Stimulated activated CD4-positive, alpha-beta T cell treated with anti-CD3 and anti-CD28 coated beads, Interleukin-1b, Interleukin-23, amount 100 ng/mL, for 1 hour (primary cell): ENCODE measurements around the gene ANKRD23.
"Not testable (repeated sequence)": the region's sequence is repeated elsewhere in the genome, so short reads cannot be mapped to it uniquely, and the experiment has no call there.

Experiments used
- DNase-seq, 2 donors: peaks; one replicate each; pipeline ENCODE4 v3.0.0-alpha.2; 2020; ENCODE audit warnings: low read depth in 2 of 2

Gene ANKRD23

DNA sequence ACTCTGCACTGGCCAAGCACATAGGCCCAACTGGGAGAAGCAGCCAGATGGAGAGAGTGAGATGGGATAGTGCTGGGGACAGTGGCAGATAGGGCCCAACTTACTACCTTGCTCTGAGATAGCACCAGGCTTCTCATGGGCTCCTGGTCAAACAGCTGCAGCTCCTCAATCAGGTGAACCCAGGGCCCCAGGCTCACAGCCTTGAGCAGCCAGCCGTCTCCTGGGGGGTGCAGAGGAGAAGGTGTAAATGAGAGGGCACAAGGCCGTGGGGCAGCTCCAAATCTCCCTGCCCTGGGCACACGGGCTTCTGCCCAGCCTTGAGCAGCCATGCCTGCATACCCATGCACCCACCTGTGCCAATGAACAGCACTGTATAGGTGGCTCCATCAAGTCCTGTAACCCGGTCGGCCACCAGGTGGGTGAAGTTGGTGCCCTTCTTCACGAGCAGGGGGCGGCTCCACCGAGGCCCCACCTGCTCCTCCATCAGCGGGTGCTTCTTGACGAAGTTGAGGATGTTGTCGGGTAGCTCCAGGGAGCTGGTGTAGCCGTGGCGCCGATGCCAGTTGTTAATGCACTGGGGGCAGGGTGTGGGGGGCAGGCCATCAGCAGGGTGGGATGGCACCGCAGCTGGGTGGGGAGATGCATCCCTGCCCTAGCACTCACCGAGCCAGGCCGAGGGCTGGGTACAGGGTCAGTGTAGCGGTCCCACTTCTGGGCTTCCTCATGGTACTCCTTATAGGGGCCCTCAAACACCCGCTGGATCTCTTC lies 19.9 kb upstream of the ANKRD23 start:
- DNase-seq = no peak

- not testable (repeated sequence) for DNase-seq
Observed at GRCh38 chr2:96863056-96863455, 19.2 kb upstream of the ANKRD23 start.

DNA sequence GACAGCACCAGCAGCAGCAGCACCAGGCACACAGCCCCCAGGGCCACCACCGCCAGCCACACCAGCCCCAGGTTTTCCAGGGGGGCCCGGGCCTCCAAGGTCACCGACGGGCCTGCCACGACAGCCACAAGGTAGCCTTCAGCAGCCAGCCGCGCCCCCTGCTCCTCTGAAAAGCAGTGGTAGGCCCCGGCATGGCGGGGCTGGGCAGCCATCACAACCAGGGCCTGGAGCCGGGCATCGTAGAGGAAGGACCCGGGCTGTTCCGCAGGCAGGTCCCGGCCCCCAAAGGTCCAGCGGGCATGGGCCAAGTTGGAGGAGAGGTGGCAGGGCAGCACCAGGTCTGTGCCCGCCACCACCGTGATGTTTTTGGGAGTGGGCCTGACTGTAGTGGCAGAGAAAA lies 17.3 kb upstream of the ANKRD23 start:
- DNase-seq = no peak

GRCh38 chr2:96860065-96861029 lies 16.5 kb upstream of the ANKRD23 start:
- DNase-seq = no peak

GRCh38 chr2:96859681-96860064 lies 15.9 kb upstream of the ANKRD23 start:
- no peak for DNase-seq

- no peak for DNase-seq
Observed at GRCh38 chr2:96859099-96859649, 15.4 kb upstream of the ANKRD23 start.

GRCh38 chr2:96857667-96858372 lies 14.0 kb upstream of the ANKRD23 start, which contains the start of gene ANKRD39:
TSS of gene ANKRD39 (minus strand) at chr2:96858016. CDS start at chr2:96857987, 29 bp downstream.
- peak; percentile 96 for DNase-seq

DNA sequence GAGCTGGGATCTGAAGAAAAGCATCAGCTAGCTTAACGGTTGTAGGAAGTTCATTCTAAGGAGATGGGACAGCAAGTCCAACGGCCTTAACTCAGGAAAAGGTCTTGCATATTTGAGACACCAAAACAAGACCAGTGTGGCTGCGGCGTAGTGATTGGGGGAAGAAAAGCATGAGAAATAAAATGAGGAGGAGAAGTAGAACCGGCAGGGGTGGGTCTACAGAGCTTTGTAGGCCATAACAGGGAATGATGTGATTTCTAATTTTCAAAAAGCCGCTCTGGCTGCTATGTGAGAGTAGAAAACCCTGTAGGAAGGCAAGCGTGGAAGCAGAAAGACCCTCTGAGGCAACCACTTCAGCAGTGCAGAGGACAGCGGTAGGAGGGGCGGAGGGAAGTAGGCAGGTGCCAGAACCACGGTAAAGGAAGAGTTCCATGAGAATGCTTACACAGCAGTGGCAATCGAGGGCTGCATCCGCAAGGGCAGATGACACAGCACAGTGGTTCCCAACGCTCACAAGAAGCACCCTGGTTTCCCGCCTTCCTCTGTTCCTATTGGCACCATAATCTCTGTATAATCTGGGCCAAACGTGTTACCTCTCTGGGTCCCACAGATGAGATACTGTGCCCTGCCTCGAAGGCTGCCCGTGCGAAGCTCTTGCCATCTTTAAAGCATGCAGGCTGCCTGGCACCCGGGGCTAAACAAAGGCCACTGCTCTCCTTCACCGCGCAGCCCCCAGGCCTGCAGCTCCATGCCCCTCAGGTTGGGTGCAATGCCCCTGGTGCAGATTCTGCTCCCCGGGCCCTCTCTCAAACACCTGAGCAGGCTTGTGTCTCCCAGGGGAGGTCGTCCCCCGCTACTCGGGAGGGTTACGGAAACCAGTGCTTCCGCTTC lies 13.2 kb upstream of the ANKRD23 start:
- no peak for DNase-seq

- no peak for DNase-seq
Observed at GRCh38 chr2:96853321-96853720, 9.5 kb upstream of the ANKRD23 start.

- no peak for DNase-seq
Observed at GRCh38 chr2:96852667-96853066, 8.8 kb upstream of the ANKRD23 start.

GRCh38 chr2:96848264-96848663 lies 4.4 kb upstream of the ANKRD23 start:
- DNase-seq = no peak

GRCh38 chr2:96847586-96847985 lies 3.8 kb upstream of the ANKRD23 start:
- no peak for DNase-seq

DNA sequence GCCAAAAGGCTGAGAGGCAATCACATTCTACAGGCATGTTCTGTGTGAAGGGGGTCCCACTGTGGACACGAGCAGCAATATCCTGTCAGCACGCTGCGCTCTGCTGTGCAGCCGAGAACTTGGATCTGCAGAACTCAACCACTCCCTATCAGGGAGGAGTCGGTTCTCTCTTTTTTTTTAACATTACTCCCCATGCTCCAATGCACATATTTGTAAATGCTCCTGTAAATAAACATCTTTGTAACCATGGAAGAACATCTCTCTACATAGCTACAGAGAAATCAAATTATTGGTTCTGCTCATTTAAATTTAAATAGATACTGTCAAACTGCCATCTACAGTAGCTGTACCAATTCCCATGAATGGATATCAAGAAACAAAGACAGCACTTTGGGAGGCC lies 3.0 kb upstream of the ANKRD23 start:
- no peak for DNase-seq

DNA sequence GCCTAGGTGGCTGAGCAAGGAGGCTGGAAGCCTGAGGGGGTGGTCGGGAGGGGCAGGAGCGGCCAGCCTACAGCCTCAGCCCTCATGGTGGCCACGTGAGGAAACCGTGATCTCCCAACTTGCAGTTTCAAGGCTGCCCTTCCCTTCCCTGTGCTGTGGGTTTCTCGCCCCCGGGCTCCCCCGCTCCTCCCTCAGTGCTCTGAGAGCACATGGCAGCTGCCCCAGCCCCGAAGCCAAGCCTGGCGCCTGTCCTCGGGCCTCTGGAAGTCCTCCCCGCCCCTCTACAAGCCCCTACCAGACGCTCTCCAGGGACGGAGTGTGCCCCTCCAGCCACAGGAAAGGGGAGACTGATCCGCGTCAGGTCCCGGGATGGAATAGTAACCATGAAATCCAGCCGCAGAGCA lies 586 bp upstream of the ANKRD23 start:
- DNase-seq = no peak

DNA sequence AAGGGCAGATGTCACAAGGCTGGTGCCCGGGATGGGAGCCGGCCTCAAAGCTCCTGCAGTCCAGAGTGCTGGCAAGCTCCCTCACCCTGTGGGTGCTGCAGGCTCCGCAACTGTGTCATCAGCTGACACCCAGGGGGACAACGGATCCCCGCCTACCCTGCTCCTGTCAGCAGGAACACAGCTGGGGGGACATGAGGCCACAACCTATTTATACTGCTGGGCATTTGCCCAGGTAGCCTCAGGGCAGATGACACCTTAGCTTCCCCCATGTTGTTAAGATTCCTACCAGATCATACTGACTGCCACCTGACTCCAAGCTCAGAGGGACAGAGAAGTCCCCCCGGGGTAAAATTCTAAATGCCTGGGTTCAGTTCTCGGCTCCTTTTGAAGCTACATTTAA lies 1.2 kb downstream of the ANKRD23 start:
- no peak for DNase-seq

DNA sequence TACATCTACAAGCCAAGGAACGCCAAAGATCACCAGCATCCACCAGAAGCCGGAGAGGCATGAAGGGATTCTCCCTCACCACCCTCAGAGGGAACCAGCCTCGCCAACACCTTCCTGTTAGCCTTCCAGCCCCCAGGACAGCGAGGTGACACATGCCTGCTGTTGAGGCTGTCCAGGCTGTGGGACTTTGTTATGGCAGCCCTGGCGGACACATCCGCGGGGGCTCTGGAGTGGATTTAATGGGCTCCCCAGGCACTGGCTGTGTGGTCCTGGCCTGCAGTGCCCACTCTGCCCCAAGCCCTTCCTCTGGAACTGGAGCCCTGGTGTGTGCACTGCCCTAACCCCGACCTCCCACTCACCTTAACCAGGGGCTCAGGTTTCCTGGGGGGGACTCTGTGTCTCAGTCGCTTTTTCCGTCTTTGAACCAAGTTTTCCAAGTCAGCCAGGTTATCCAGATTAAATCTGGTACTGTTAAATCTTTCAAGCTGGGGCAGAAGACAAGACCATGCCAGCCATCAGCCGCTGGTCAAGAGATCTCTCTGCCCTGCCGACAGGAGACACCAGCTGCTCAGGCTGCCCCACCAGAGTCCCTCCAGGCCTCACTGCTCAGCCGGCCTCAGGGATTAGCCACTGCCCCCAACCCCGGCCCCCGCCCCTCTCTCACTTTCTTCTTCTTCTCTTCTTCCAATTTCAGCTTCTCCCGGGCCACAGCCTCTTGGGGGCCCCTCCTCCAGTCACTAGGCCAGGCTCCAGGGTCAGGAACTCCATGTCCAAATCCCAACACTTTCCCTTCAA lies 1.9 kb downstream of the ANKRD23 start:
- no peak for DNase-seq

DNA sequence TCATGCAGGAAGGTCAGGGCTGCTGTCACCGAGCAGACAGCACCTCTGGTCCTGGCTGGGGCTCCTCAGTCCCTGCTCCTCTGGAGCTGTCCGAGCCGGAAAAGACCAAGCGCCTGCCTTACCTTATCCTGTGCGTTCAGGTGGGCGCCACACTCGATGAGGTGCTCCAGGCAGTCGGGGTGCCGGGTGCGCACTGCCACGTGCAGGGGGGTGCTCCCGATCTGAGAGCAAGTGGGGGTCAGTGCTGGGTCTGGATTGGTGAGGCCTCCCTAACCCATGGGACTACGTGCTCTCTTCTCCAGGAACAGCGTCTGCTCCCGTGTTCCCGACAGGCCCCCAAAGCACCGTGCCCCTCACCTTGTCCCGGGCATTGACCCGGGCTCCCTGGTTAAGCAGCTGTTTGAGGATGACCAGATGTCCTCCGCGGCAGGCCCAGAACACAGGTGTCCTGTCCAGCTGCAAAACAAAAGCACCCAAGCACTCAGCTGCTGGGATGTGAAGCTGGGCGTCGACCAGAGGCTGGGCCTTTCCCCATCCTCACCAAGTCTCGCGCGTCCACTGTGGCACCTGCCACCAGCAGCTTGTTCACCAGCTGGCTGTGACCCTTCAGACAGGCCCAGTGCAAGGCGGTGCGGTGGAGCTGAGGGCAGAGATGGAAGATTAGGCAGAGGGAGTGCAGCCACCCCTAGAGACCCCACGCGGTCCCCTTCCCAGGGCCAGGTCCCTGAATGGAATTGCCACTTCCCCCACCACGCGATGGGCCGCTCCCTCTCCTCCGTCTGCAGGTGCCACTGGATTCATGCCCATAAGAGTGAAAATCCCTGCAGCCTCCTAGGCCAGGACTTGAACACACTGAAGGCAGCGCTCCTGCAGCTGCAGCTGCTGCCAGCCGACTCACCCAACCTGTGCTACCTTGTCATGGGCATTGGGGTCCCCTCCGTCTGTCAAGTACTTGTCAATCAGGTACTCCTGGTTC lies 3.7 kb downstream of the ANKRD23 start:
- no peak for DNase-seq

- peak; percentile 46 to 52 for DNase-seq
Observed at GRCh38 chr2:96839293-96839874, 4.4 kb downstream of the ANKRD23 start.
